Astrocyte (in vitro differentiated cells and primary cell): ENCODE results near the gene TKFC. TPM values are rescaled to one million over a fixed set of nuclear protein-coding genes. Genes with fewer than 3 reads are reported as not detected.
A peak's percentile ranks its signal among the peaks of the same experiment; 100 is the strongest.

Experiments used
- DNase-seq: peaks from one replicate; pipeline ENCODE4 v3.0.0-alpha.2; 2010; ENCODE audit warnings: low read depth
- FAIRE-seq: peaks from 2 replicates; lab custom pipeline; 2011; peaks lifted over from hg19 to GRCh38; lab: Jason Lieb, UNC
- H2AFZ ChIP-seq: 2 replicates; pipeline ENCODE4 v1.6.0; 2012; ENCODE audit warnings: low read depth, low read length, inconsistent platforms
- H3K27ac ChIP-seq: 2 replicates; pipeline ENCODE4 v1.5.1; 2011; ENCODE audit warnings: low read depth, low read length, inconsistent platforms
- H3K27me3 ChIP-seq: 2 replicates; pipeline ENCODE4 v1.6.0; 2011; ENCODE audit warnings: low read length, inconsistent platforms; ENCODE audit not compliant: insufficient read depth
- H3K36me3 ChIP-seq: 2 replicates; pipeline ENCODE4 v1.5.1; 2011; ENCODE audit warnings: low read length, inconsistent platforms; ENCODE audit not compliant: insufficient read depth
- H3K4me1 ChIP-seq: 2 replicates; pipeline ENCODE4 v1.5.1; 2011; ENCODE audit warnings: low read length, inconsistent platforms; ENCODE audit not compliant: insufficient read depth
- H3K4me2 ChIP-seq: 2 replicates; pipeline ENCODE4 v1.6.0; 2012; ENCODE audit warnings: low read length, inconsistent platforms
- H3K4me3 ChIP-seq: 2 replicates; pipeline ENCODE4 v1.5.1; 2011; ENCODE audit warnings: low read depth, mild to moderate bottlenecking, low read length, inconsistent platforms; ENCODE audit not compliant: insufficient read depth
- H3K79me2 ChIP-seq: 2 replicates; pipeline ENCODE4 v1.6.0; 2012; ENCODE audit warnings: mild to moderate bottlenecking, low read length, inconsistent platforms; ENCODE audit not compliant: insufficient read depth
- H3K9ac ChIP-seq: 2 replicates; pipeline ENCODE4 v1.6.0; 2012; ENCODE audit warnings: mild to moderate bottlenecking, low read length, inconsistent platforms
- H3K9me3 ChIP-seq: 2 replicates; pipeline ENCODE4 v1.5.1; 2012; ENCODE audit warnings: low read depth, mild to moderate bottlenecking, low read length, inconsistent platforms; ENCODE audit not compliant: insufficient read depth
- H4K20me1 ChIP-seq: 2 replicates; pipeline ENCODE4 v1.6.0; 2012; ENCODE audit warnings: low read length, inconsistent platforms; ENCODE audit not compliant: insufficient read depth
- H3K27ac Mint-ChIP-seq: one replicate; pipeline ENCODE4 v1.8.0; 2021; ENCODE audit warnings: mild to moderate bottlenecking, mixed read lengths; ENCODE audit not compliant: unreplicated experiment
- H3K27me3 Mint-ChIP-seq: one replicate; pipeline ENCODE4 v1.8.0; 2021; ENCODE audit warnings: low read depth, mixed read lengths; ENCODE audit not compliant: unreplicated experiment
- H3K36me3 Mint-ChIP-seq: one replicate; pipeline ENCODE4 v1.8.0; 2021; ENCODE audit warnings: low read depth, mixed read lengths; ENCODE audit not compliant: unreplicated experiment
- H3K4me1 Mint-ChIP-seq: one replicate; pipeline ENCODE4 v1.8.0; 2021; ENCODE audit warnings: low read depth, mixed read lengths; ENCODE audit not compliant: unreplicated experiment
- H3K4me3 Mint-ChIP-seq: one replicate; pipeline ENCODE4 v1.8.0; 2021; ENCODE audit warnings: mild to moderate bottlenecking, moderate library complexity, mixed read lengths; ENCODE audit not compliant: unreplicated experiment
- H3K9me3 Mint-ChIP-seq: one replicate; pipeline ENCODE4 v1.8.0; 2021; ENCODE audit warnings: mild to moderate bottlenecking, mixed read lengths; ENCODE audit not compliant: unreplicated experiment
- CTCF ChIP-seq: IDR thresholded peaks from 2 replicates; pipeline ENCODE4 v1.5.1; 2011; ENCODE audit warnings: low read depth, mild to moderate bottlenecking, inconsistent platforms, low read length, moderate library complexity; ENCODE audit not compliant: insufficient read depth
- EZH2 ChIP-seq: IDR thresholded peaks from 2 replicates; pipeline ENCODE4 v1.6.1; 2012; ENCODE audit warnings: mild to moderate bottlenecking, low read length, inconsistent platforms; ENCODE audit not compliant: insufficient read depth
- total RNA-seq: library from RNA; stranded (reverse); gene quantifications from 2 replicates; pipeline ENCODE4 v1.2.1, GENCODE V29; 2021

TKFC gene
- total RNA-seq, 1 donor from 2014 or later = 23.9 TPM

- Mint-ChIP-seq H3K4me1 (peaks cover 33% of the 10 kb centered on the region), H3K36me3 (peaks cover 16% of the 10 kb centered on the region), H3K4me3 (peak within 1 kb of the TSS; percentile 83), H3K9me3 (no peaks in the 10 kb centered on the region), H3K27ac (peak within 1 kb of the TSS; percentile 60), H3K27me3 (peaks cover 7% of the 10 kb centered on the region)
- Histone ChIP-seq H3K9me3 (no peaks in the 10 kb centered on the region), H4K20me1 (peaks cover 62% of the 10 kb centered on the region), H3K27me3 (peaks cover 25% of the 10 kb centered on the region), H3K9ac (peak within 1 kb of the TSS; percentile 72), H2AFZ (peak within 1 kb of the TSS; percentile 49), H3K4me1 (peaks cover 48% of the 10 kb centered on the region), H3K27ac (no peak within 1 kb of the TSS), H3K79me2 (no peaks in the 10 kb centered on the region), H3K4me3 (peak within 1 kb of the TSS; percentile 53), H3K4me2 (peak within 1 kb of the TSS; percentile 93), H3K36me3 (peaks cover 7% of the 10 kb centered on the region)
- no peak for FAIRE-seq
- peak; percentile 24 for DNase-seq
- TF ChIP-seq CTCF = no peak
- TF ChIP-seq EZH2 = no peak
These were observed 38.1 kb upstream of the TKFC start, which contains the start of gene VWCE for GRCh38 chr11:61294717-61295595. Gene VWCE, minus strand, starts transcription at chr11:61295316. Its CDS starts 279 bp downstream, at chr11:61295037.

GRCh38 chr11:61295596-61295926 is 37.5 kb upstream of the TKFC start:
- H3K27ac ChIP-seq = no peak overlapping the region

More at GRCh38 chr11:61295596-61295926, 37.5 kb upstream of the TKFC start:
- peak overlapping the region; percentile 93 for H3K4me2 ChIP-seq
- no peak for DNase-seq
- FAIRE-seq = no peak
- no peaks in the 10 kb centered on the region for H3K9me3 ChIP-seq
- H3K27me3 ChIP-seq = peaks cover 25% of the 10 kb centered on the region
- H3K79me2 ChIP-seq = no peaks in the 10 kb centered on the region
- peaks cover 12% of the 10 kb centered on the region for H3K36me3 ChIP-seq
- Mint-ChIP-seq H3K9me3 (no peaks in the 10 kb centered on the region), H3K27ac (no peak overlapping the region), H3K27me3 (peaks cover 5% of the 10 kb centered on the region), H3K4me3 (no peak overlapping the region), H3K4me1 (peaks cover 33% of the 10 kb centered on the region), H3K36me3 (peaks cover 18% of the 10 kb centered on the region)
- H3K4me1 ChIP-seq = peaks cover 48% of the 10 kb centered on the region
- H3K4me3 ChIP-seq = no peak overlapping the region
- peak overlapping the region; percentile 72 for H3K9ac ChIP-seq
- TF ChIP-seq CTCF = no peak
- no peak for TF ChIP-seq EZH2
- no peak overlapping the region for H2AFZ ChIP-seq
- H4K20me1 ChIP-seq = peaks cover 68% of the 10 kb centered on the region
